GM12874 (cell line): ENCODE data around the gene ATP6V0E2.

Experiments
- TF ChIP-seq, protein P1 (sequence below): IDR thresholded peaks from 2 replicates; pipeline ENCODE4 v1.5.1; 2011; ENCODE audit warnings: low read depth, mild to moderate bottlenecking, control low read depth, low read length, moderate library complexity; ENCODE audit not compliant: insufficient read depth

Gene ATP6V0E2

DNA sequence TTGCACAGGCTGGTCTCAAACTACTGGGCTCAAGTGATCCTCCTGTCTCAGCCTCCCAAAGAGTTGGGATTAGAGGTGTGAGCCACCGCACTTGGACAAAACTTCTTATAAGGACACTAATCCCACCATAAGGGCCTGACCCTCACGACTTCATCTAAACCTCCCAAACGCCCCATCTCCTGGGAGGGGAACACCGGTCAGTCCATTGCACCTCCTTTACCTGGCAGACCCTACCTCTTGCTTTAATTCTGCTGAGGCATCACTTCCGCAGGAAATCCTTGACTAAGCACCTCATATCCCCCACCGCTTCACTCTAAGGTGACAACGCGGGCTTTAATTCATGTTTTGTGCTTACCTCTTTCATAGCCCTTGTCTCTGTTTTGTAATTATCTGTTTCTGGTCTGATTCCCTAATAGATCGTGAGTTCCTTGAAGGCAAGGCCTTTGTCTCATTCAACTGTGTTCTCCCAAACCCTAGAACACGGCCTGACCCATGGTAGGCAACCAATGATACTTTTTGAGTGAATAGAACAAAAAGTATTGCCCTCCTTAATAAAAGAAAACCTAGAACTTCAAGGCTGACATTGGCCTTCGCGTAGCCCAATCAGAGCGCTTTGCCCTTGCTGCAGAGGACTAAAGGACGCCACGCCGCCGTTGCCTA is 36.1 kb upstream of the ATP6V0E2 start:
- TF ChIP-seq, protein P1, sequence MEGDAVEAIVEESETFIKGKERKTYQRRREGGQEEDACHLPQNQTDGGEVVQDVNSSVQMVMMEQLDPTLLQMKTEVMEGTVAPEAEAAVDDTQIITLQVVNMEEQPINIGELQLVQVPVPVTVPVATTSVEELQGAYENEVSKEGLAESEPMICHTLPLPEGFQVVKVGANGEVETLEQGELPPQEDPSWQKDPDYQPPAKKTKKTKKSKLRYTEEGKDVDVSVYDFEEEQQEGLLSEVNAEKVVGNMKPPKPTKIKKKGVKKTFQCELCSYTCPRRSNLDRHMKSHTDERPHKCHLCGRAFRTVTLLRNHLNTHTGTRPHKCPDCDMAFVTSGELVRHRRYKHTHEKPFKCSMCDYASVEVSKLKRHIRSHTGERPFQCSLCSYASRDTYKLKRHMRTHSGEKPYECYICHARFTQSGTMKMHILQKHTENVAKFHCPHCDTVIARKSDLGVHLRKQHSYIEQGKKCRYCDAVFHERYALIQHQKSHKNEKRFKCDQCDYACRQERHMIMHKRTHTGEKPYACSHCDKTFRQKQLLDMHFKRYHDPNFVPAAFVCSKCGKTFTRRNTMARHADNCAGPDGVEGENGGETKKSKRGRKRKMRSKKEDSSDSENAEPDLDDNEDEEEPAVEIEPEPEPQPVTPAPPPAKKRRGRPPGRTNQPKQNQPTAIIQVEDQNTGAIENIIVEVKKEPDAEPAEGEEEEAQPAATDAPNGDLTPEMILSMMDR: no peak

DNA sequence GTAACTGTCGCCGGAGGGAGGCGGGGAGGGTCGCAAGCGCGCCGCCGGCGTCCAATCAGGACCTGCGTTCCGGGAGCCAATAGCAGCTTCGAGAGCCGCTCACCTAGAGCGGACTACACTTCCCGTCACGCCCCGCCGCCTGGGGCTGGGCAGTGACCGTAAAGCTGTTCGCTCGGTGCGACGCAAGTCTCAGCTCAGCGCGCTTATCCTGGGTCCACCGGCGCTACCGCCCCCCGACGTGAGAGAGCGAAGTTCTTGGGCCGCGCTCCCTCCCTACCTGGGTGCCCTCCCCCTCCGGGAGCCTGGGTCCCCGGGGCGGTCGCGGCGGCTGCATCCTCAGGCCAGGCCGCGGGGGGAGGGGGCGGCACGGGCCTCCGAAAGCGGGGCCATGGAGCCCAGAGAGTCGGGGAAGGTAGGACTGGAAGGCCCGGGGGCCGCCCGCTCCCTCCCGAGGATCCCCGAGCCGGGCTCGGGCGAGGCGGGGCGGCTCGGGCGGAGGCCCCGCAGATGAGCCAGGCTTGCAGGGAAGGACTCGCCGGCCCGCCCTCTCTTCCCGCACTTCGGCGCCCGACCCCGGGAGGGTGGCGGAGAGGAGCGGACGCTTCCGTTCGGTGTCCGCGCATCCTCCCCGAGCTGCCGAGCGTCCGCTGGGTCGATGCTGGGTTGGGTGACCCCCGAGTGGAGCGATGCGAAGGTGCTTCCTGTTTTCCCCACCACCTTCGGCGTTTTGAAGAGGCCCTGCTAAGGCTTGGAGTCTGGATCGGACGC is 35.4 kb upstream of the ATP6V0E2 start, which contains the start of gene ZNF862:
TSS of gene ZNF862 (plus strand) at position 152 of the 768 bp plus-strand sequence. CDS start at position 389, 237 bp downstream.
- TF ChIP-seq, protein P1: no peak

DNA sequence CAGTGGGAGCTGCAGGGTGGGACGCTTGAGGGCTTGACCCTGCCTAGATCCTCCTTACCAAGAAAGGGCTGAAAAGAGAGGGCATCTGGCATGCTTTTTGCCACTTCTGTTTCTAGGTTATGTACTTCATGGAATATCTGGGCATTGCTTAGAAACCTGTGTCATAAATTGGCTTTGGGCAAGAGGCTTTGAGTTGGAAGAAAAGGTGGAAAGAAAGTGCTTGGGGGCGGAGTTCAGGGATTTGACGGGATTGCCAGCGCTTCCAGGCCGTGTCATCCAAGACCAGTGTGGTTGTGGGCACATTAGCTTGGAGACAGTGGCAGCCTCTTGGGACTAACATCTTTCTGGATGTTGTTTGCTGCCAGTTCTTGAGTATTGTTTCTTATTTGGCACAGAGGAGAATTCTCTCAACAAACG is 34.8 kb upstream of the ATP6V0E2 start:
- TF ChIP-seq, protein P1: no peak

DNA sequence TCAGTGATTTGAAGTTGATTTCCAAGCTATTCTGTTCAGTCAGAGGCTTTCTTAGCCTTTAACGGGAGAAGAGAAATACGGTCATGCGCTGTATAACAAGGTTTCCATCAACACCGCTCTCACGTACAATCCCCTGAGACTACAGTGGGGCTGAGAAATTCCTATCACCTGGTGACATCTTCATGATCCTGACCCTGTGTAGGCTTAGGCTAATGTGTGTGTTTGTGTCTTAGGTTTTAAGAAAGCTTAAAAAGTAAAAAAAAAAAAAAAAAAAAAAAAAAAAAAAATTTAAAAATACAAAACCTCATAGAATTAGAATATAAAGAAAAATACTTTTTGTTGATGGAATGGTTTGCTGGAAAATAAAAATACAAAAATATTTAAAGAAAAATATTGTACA is 33.8 kb upstream of the ATP6V0E2 start:
- TF ChIP-seq, protein P1: no peak

DNA sequence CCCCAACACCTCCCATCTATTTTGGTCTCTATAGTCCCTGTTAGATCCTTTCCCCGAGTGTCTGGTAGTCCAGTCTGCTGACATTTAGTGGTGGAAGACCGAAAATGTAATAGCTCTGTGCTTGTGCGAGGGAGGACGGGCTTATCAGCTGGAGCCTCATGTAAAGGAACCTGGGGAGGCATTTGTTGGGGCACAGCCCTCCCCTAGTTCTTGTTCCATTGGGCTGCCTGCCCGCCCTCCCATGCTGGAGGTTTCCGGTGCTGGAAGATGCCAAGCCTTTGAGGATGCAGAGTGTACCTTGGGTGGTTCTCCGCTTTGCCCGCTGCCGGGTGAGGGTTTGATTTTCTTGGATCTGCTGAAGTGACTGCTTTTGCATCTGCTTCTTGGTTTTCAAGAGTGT is 30.2 kb upstream of the ATP6V0E2 start:
- TF ChIP-seq, protein P1: no peak

DNA sequence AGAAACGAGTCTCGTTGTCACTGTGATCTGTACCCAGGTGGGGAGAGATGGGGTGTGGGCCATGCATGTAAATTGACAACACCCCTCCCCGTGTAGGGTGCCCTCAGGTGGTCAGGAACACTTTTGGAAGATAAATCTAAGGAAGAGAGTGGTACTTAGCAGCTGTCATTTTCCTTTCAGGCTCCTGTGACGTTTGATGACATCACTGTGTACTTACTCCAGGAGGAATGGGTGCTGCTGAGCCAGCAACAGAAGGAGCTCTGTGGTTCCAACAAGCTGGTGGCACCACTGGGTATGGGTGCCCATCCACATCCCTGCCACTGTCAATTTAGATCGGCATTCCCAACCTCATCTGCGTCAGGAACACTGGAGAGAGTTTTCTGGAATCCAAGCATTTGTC is 29.3 kb upstream of the ATP6V0E2 start:
- TF ChIP-seq, protein P1: no peak

DNA sequence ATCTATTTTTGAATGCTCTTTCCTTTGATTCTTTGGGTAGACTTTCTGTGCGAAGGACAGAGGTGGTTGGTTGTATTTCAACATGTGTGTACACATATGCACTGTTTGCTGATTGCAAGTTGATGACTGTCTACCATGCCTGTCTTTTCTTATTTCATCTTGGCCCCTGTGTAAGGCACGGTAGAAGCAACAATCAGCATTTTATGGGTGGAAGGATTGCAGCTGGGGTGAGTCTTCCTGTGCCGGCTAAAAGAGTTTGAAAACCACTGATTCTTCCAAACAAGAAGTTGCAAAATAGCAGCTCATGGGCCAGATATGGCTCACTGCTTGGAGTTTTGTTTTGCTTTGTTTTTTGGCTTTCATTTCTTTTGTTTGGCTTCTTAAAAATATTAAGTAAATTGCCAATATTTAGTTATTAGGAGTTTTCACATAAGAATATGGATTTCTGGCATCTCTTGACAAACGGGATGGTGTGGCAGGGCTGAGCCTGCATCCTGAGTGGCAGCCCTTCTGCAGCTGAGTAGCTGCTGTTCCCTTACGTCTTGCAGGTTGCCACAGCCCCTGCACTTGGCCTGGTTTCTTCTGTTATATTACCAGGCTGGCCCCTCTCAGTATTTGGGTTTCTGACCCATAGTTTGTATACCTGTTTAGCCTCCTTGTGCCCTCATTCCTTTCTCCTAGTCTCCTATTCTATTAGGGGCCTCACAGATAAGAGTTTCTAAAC is 28.4 kb upstream of the ATP6V0E2 start:
- TF ChIP-seq, protein P1: no peak
